HG03558 (cell line): ENCODE measurements around the gene BEND7.
"Not testable (repeated sequence)": the region's sequence is repeated elsewhere in the genome, so short reads cannot be mapped to it uniquely, and the experiment has no call there.

Experiments used
- ATAC-seq: cut with Tn5 transposase; IDR thresholded peaks from one replicate; pipeline ENCODE4 v1.9.1; 2021; ENCODE audit warnings: moderate number of reproducible peaks; ENCODE audit not compliant: unreplicated experiment; ENCODE audit errors: extremely low read depth

The BEND7 gene

DNA sequence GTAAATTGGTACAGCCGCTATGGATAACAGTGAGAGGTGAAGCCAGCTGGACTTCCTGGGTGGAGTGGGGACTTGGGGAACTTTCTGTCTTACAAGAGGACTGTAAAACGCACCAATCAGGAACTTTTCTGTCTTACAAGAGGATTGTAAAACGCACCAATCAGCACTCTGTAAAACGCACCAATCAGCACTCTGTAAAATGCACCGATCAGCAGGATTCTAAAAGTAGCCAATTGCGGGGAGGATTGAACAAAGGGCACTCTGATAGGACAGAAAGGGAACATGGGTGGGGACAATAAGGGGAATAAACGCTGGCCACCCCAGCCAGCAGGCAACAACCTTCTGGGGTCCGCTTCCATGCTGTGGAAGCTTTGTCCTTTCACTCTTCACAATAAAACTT, 100.9 kb downstream of the BEND7 start:
- ATAC-seq = not testable (repeated sequence)

GRCh38 chr10:13425397-13425796, 103.4 kb downstream of the BEND7 start:
- ATAC-seq = no peak

GRCh38 chr10:13422800-13423199, 106.0 kb downstream of the BEND7 start:
- no peak for ATAC-seq

DNA sequence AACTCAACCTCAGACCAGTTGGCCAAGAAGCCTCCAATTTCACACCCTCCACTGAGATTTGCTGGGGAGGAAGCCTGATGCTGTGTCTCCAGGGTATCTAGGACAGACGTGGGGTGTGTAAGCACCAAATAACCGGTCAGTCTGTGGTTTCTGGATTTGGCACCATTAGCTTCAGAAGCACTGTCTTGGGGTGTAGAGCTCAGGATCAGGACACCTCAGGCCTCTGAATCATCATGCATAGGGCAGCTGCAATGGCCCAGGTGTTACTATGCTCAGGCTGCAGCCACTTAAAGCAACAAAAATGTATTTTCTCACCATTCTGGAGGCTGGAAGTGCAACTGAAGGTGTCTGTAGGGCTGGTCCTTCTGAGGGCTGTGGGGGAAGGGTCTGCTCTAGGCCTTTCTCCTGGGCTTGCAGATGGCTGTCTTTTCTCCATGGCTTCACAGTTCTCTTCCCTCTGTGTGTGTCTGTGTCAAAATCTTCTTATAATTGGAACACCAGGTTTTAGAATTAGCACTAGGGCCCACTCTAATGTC, 107.4 kb downstream of the BEND7 start:
- no peak for ATAC-seq

DNA sequence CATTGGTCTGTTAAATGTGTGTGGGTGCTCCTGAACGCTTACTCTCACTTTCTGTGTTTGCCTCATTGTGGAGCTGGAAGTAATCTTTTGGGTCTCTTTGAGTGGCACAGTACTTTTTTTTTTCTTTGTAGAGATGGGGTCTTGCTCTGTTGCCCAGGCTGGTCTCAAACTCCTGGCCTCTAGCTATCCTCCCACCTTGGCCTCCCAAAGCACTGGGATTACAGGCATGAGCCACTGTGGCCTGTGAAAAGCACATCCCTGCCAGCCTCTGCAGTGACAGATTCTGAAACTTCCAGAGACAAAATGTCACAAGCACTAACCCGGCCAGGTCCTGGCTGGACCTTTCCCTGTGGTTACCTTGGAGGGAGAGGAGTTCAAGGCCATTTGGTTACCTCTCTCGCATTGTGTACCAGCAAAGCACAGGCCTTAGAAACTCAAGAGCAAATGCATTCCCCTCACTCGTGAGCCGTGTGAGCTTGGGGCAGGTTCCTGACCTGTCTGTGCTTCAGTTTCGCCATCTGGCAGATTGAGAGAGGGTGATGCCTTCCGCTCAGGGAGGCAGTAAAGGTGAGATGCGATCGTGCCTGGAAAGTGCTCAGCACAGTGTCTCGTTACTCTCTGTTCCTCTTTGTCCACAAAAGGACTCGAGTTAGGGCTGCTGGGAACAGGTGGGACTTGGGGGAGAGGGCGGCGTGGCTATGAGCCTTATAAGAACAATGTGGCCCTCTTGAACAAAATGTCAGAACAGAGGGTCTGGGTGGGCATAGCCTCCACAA, 108.1 kb downstream of the BEND7 start:
- no peak for ATAC-seq

DNA sequence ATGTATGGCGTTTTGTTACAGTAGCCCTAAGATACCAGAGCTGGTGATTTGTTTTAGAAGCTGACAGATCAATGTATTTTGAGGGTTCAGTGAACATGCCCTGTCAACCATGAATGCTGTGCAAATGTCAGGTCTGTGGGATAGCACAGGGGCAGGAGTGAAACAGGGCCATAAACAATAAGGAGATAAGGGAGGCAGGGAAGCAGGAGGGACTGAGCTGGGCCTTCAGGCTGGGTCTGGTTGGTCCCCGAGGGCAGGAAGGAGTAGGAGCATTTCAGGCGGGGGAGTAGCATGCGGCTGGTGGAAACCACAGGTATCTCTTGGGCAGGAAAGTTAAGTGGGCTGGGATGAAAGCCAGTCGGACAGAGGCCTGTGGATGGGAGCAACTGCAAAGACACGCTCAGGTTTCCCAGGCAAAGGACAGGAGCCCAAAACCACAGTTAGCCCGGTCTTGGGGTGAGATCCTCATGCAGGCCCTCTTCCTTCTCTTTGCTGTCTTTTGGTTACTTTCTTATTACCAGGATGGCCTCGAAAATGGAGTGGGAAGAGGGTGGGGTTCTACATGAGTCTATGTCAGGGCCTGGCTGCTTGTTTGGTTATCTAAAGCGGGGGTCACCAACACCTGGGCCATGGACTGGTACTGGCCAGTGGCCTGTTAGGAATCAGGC, 111.2 kb downstream of the BEND7 start:
- ATAC-seq = no peak

GRCh38 chr10:13416760-13417159, 112.1 kb downstream of the BEND7 start:
- ATAC-seq = no peak

- ATAC-seq = no peak
Observed at GRCh38 chr10:13414855-13415254, 114.0 kb downstream of the BEND7 start.

DNA sequence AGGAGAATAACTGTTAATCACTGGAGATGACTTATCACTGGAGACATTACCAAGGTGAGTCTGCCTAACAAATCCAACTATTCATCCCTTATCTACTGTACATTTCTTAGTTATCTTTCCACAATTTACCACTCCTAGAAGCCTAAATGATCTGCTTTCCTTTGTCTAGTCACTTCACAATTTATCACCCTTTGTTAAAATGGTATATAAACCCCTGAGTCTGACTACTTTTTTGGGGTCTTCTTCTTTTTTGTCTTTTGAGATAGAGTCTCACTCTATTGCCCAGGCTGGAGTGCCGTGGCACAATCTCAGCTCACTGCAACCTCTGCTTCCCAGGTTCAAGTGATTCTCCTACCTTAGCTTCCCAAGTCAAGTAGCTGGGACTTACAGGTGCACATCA, 114.7 kb downstream of the BEND7 start:
- ATAC-seq = no peak

- ATAC-seq = no peak
Observed at GRCh38 chr10:13412894-13413293, 115.9 kb downstream of the BEND7 start.

DNA sequence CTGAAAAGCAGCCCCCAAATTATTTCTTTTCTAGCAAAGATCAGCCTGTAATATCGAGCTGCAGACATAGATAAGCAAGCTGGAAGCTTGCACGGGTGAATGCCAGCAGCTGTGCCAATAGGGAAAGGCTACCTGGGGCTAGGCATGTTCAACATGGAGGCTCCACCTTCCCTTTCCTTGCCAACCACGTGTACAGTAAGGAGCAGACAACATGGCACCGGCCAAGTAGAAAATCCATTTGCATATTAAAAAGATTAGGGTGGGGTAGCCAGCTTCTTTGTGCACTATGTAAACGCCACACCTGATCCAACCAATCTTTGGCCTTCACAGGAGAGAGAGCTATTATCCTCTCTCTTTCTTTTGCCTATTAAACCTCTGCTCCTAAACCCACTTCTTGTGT, 124.0 kb downstream of the BEND7 start:
- ATAC-seq = no peak

- ATAC-seq = no peak
Observed at GRCh38 chr10:13404305-13404759, 124.5 kb downstream of the BEND7 start.

DNA sequence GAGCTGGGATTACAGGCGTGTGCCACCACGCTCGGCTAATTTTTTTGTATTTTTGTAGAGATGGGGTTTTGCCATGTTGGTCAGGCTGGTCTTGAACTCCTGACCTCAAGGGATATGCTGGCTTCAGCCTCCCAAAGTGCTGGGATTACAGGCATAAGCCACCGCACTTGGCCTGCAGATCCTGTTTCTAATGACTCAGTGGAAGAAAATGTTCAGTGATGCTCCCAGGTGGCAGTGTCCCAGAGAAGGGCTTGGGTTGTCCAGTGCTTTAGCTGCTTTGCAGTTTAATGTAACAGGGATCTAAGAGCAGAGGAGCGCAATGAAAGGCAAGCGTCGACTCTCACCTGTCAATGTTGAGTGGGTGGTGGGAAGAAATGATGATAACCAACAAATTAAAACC, 125.4 kb downstream of the BEND7 start:
- not testable (repeated sequence) for ATAC-seq

DNA sequence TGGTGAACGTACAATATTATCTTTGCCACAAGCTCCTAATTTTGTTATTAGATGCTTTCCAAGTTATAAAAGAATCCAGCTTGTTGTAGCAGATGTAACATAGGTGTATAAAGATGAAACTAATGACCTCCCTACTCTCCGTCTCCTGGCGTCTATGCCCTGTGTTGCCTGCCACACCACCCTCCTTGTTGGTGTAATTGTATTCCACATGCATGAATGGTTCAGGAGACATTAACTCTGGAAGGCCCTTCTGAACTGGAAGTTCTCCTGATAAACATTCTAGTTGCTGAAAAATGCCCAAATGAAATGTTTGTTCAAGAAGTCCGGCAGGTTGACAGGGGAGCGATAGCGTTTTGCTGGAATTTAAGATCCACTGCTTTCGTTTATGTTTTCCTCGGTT, 126.8 kb downstream of the BEND7 start:
- ATAC-seq = no peak

DNA sequence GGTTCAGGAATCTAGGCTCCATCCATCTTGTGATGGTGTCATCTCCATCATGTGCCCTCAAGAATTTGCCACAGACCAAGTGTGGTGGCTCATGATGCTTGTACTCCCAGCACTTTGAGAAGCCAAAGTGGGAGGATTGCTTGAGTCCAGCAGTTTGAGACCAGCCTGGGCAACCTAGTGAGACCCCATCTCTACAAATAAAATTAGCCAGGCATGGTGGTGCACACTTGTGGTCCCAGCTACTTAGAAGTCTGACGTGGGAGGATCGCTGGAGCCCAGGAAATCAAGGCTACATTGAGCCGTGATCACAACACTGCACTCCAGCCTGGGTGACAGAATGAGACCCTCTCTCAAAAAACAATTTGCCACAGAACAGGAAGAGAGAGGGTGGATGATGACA, 127.7 kb downstream of the BEND7 start:
- no peak for ATAC-seq

DNA sequence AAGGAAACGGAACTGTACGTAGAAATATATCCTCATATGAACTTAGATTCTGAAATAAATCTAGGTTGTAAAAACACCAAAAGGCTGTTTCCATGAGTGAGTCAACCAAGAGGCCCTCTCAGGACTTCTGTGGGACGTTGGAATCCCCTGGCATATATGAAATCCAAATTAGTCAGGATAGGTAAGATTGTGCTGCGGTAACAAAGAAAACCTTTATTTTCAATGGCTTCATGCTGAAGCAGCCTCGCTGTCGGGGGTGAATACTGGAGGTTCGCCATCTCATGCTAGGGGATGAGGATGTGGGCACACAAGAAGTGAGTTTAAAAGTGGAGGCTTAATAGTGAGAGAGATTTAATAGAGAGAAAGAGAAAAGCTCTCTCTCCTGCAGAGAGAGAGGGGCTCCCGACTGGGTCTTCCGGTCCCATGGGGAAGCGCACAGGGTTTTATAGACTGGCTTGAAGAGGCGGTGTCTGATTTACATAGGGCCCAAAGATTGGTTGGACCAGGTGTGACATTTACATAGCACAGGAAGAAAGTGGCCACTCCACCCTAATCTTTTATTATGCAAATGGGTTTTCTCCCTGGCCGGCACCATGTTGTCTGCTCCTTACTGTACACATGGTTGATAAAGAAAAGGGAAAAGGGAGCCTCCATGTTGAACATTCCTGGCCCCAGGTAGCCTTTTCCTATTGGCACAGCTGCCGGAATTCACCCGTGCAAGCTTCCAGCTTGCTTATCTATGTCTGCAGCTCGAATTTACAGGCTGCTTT, 128.4 kb downstream of the BEND7 start:
- ATAC-seq = no peak

DNA sequence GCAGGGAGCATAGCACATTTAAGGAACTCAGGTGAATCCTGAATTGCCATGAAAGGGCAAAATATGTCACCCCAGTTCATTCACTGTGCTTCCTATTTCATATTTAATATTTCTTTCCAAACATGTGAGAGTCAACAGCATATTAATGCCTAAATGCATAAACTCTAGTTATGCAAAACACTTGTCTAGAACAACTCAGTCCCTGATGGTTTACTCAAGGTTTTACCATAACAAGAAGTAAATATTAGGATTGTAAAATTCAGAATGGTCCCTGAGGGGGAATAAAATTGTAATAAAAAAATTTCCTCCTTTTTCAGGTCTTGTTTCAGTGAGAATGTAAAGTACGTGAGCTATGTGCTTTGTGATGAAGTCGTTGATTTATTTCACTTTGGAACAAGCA, 129.1 kb downstream of the BEND7 start:
- ATAC-seq = no peak

DNA sequence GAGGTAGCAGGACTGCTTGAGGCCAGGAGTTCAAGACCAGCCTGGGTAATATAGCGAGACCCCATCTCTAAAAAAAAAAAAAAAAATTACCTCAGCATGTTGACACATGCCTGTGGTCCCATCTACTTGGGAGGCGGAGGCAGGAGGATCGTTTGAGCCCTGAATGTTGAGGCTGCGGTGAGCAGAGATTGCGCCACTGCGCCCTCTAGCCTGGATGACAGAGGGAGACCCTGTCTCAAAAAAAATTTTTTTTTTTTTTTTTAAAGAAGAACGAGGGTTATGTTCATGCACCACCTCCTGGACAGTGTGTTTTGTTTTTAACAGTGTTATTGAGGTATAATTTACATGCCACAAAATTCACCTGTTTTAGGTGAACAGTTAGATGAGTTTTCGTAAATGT, 129.6 kb downstream of the BEND7 start:
- ATAC-seq = no peak

DNA sequence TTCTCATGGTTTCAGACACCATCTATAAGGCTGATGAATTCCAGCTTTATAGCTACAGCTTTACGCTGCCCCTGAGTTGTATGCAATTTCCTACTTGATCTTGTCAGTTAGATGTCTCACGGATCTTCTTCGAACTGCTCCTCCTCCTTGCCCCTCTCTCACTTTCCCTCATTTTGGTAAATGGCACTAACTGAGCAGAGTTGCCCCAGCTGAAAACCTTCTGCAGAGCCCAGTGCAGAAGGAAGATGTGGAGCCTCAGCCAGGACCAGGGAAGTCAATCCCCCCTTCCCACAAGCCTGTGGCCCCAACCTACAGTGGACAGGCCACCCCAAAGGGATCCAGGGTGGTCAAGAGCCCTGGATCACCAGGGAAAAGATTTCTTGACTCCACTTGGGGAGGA, 131.8 kb downstream of the BEND7 start:
- ATAC-seq = no peak

GRCh38 chr10:13396369-13396768, 132.4 kb downstream of the BEND7 start:
- ATAC-seq = no peak

DNA sequence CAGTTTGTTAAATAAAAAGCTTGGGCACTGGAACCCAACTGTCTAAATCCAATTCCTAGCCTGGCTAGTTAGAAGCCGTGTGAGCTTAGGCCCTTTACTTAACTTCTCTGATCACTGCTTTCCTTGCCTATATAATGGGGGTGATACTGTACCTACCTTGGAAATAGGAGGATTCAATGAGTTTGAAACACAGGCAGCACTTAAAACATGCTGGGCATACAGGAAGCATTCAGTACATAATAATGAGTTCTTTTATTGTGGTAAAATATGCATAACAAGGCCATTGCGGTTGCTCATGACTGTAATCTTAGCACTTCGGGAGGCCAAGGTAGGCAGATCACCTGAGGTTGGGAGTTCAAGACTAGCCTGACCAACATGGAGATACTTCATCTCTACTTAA, 133.3 kb downstream of the BEND7 start:
- no peak for ATAC-seq
